Endothelial cell of umbilical vein (primary cell): Measurements from ENCODE around the gene RAB43. TPM values are rescaled to one million over a fixed set of nuclear protein-coding genes. Genes with fewer than 3 reads are reported as not detected.
"Not testable (repeated sequence)": the region's sequence is repeated elsewhere in the genome, so short reads cannot be mapped to it uniquely, and the experiment has no call there.

Experiments used
- BruUV-seq: library from RNA; stranded (reverse); fragments of 400-500 nt; replicated peaks from 2 replicates; lab custom pipeline; 2021; lab: Mats Ljungman, UMichigan
- CTCF ChIA-PET: fragments of 300-600, 350-600 bp; sonication (Branson Sonifier 250); formaldehyde crosslinking; loops from one replicate; lab custom pipeline; 2021; ENCODE audit warnings: antibody characterized with exemption, inconsistent platforms; lab: Charles Lee
- POLR2A ChIA-PET: fragments of 300-600, 350-600 bp; sonication (Branson Sonifier 250); formaldehyde crosslinking; loops from one replicate; lab custom pipeline; 2021; ENCODE audit warnings: antibody characterized with exemption, inconsistent platforms; lab: Charles Lee
- DNase-seq: peaks from one replicate; pipeline ENCODE4 v3.0.0-alpha.2; 2011; ENCODE audit warnings: low read depth, low spot score
- FAIRE-seq: peaks from 2 replicates; lab custom pipeline; 2011; peaks lifted over from hg19 to GRCh38; lab: Jason Lieb, UNC
- H2AFZ ChIP-seq: 2 replicates; pipeline ENCODE4 v1.6.0; 2012; ENCODE audit warnings: low read depth, low read length, control low read depth, inconsistent platforms
- H3K27ac ChIP-seq: 2 replicates; pipeline ENCODE4 v1.5.1; 2011; ENCODE audit warnings: low read depth, mild to moderate bottlenecking, control low read depth, low read length, moderate library complexity; ENCODE audit not compliant: insufficient read depth
- H3K27me3 ChIP-seq, 2 experiments: 2 replicates each; pipeline versions ENCODE4 v1.6.0 to v1.6.1; 2011; ENCODE audit warnings: low read length in 2 of 2, mixed read lengths in 1 of 2; ENCODE audit not compliant: control insufficient read depth in 2 of 2, insufficient read depth in 2 of 2
- H3K36me3 ChIP-seq, 2 experiments: 2 replicates in 1 of 2; 3 replicates in 1 of 2; pipeline ENCODE4 v1.5.1; 2011; ENCODE audit warnings: low read length in 2 of 2, mild to moderate bottlenecking in 1 of 2, moderate library complexity in 1 of 2; ENCODE audit not compliant: control insufficient read depth in 2 of 2, insufficient read depth in 2 of 2; ENCODE audit errors: extremely low read depth in 1 of 2
- H3K4me1 ChIP-seq: 3 replicates; pipeline ENCODE4 v1.5.1; 2011; ENCODE audit warnings: mild to moderate bottlenecking, low read length; ENCODE audit not compliant: control insufficient read depth, insufficient read depth; ENCODE audit errors: extremely low read depth
- H3K4me2 ChIP-seq: 2 replicates; pipeline ENCODE4 v1.6.1; 2011; ENCODE audit warnings: low read length, control low read depth, mixed read lengths; ENCODE audit not compliant: insufficient read depth
- H3K4me3 ChIP-seq, 3 experiments: fragments of 200-600 bp in 1 of 3; sonication (generic), shearing (Covaris generic) in 1 of 3; replicated peaks in 1 of 3; 2 replicates each; pipeline ENCODE4 v1.5.1; 2011 to 2016; ENCODE audit warnings: control low read depth in 3 of 3, low read length in 3 of 3, mild to moderate bottlenecking in 2 of 3, inconsistent platforms in 1 of 3, low read depth in 1 of 3, moderate library complexity in 1 of 3; ENCODE audit not compliant: insufficient read depth in 1 of 3
- H3K79me2 ChIP-seq: 2 replicates; pipeline ENCODE4 v1.6.0; 2012; ENCODE audit warnings: low read length, inconsistent platforms; ENCODE audit not compliant: control insufficient read depth, insufficient read depth
- H3K9ac ChIP-seq: replicated peaks from 2 replicates; pipeline ENCODE3; 2011; ENCODE audit warnings: low read length, control low read depth; ENCODE audit not compliant: insufficient read depth; ENCODE audit errors: extremely low read depth
- H3K9me1 ChIP-seq: replicated peaks from 3 replicates; pipeline ENCODE4 v1.6.0; 2011; ENCODE audit warnings: mild to moderate bottlenecking, low read length; ENCODE audit not compliant: control insufficient read depth, insufficient read depth; ENCODE audit errors: extremely low read depth
- H3K9me3 ChIP-seq: replicated peaks from 2 replicates; pipeline ENCODE4 v1.5.1; 2012; ENCODE audit warnings: low read length, inconsistent platforms; ENCODE audit not compliant: control insufficient read depth, insufficient read depth
- H4K20me1 ChIP-seq: replicated peaks from 2 replicates; pipeline ENCODE3; 2011; ENCODE audit warnings: mild to moderate bottlenecking, low read length; ENCODE audit not compliant: control insufficient read depth, insufficient read depth; ENCODE audit errors: extremely low read depth
- CTCF ChIP-seq, 2 donors: IDR thresholded peaks; 1 replicate in 1 of 2; 2 replicates in 1 of 2; pipeline ENCODE4 v1.5.1; 2011; ENCODE audit warnings: low read length in 2 of 2, mild to moderate bottlenecking in 2 of 2, moderate library complexity in 2 of 2, control low read depth in 1 of 2, inconsistent platforms in 1 of 2, low read depth in 1 of 2; ENCODE audit not compliant: insufficient read depth in 1 of 2; ENCODE audit errors: extremely low read depth in 1 of 2
- EZH2 ChIP-seq: IDR thresholded peaks from 2 replicates; pipeline ENCODE4 v1.6.1; 2012; ENCODE audit warnings: borderline replicate concordance, low read depth, mild to moderate bottlenecking, moderate library complexity, low read length, inconsistent platforms; ENCODE audit not compliant: severe bottlenecking
- FOS ChIP-seq: IDR thresholded peaks from 2 replicates; pipeline ENCODE4 v1.6.1; 2011; ENCODE audit warnings: mild to moderate bottlenecking, low read length, moderate library complexity, borderline replicate concordance; ENCODE audit not compliant: insufficient read depth
- GATA2 ChIP-seq: IDR thresholded peaks from 2 replicates; pipeline ENCODE4 v1.7.0; 2011; ENCODE audit warnings: low read depth, mild to moderate bottlenecking, moderate library complexity, mixed read lengths, low read length; ENCODE audit not compliant: insufficient read length, insufficient read depth
- JUN ChIP-seq: IDR thresholded peaks from 2 replicates; pipeline ENCODE4 v1.6.1; 2011; ENCODE audit warnings: borderline replicate concordance, low read depth; ENCODE audit not compliant: insufficient read length, insufficient read depth
- MAX ChIP-seq: IDR thresholded peaks from 2 replicates; pipeline ENCODE4 v1.6.1; 2011; ENCODE audit not compliant: insufficient read depth, insufficient read length
- MYC ChIP-seq: IDR thresholded peaks from one replicate; pipeline ENCODE4 v1.6.1; 2011; ENCODE audit warnings: mild to moderate bottlenecking, low read depth, low read length
- POLR2A ChIP-seq: IDR thresholded peaks from 2 replicates; pipeline ENCODE4 v1.6.1; 2012; ENCODE audit warnings: low read depth, mild to moderate bottlenecking, control low read depth, low read length
- POLR2AphosphoS5 ChIP-seq: IDR thresholded peaks from 2 replicates; pipeline ENCODE4 v1.6.1; 2012; ENCODE audit warnings: low read depth, mild to moderate bottlenecking, control low read depth, low read length, moderate library complexity; ENCODE audit not compliant: insufficient read depth
- dilution Hi-C: fragments of 300-500 bp; cut with MboI; formaldehyde crosslinking; loops from one replicate; pipeline ENCODE4 v1.15.0; 2019; ENCODE audit warnings: low sequenced_read_pairs; ENCODE audit not compliant: extremely low pct_ligation_motif_present
- intact Hi-C: fragments of 100-400 bp; cut with micrococcal nuclease; formaldehyde crosslinking; loops from one replicate; pipeline ENCODE4 v1.10.0; 2022
- polyA plus RNA-seq, 4 experiments: library from polyadenylated mRNA; depleted of rRNA in 3 of 4; stranded (reverse) in 3 of 4; unstranded in 1 of 4; fragments of >200 nt; gene quantifications; 2 replicates each; pipeline versions ENCODE4 v1.2.1 to v1.2.3, GENCODE V29; 2011 to 2012; ENCODE audit warnings: missing spikeins in 1 of 4
- total RNA-seq: library from RNA; stranded (reverse); gene quantifications from 2 replicates; pipeline ENCODE4 v1.2.3, GENCODE V29; 2021

Gene RAB43
- total and polyA plus RNA-seq, 2 donors (not counting 3 experiments of a cell fraction or from before 2014, with no cell fraction given), result 18.5 to 31.5 TPM

- Histone ChIP-seq H3K4me1 (no peaks in the 10 kb centered on the region), H3K4me3 (no peak overlapping the region), H2AFZ (no peak overlapping the region), H3K4me2 (no peak overlapping the region), H3K27me3 (no peaks in the 10 kb centered on the region), H3K9ac (no peak overlapping the region), H3K27ac (no peak overlapping the region), H3K9me3 (no peaks in the 10 kb centered on the region), H3K79me2 (peaks cover 5% of the 10 kb centered on the region), H3K9me1 (no peaks in the 10 kb centered on the region), H4K20me1 (peaks cover 5% of the 10 kb centered on the region), H3K36me3 (peaks cover 0 to 16% of the 10 kb centered on the region in 2 experiments)
- intact Hi-C loops, result no loop called here
- ChIA-PET POLR2A (no interaction called here), CTCF (interaction anchor here (1.3 to 2.1 kb wide), 2 partner anchors 42 to 125 kb away, joined by 8 to 9 read pairs; no protein-coding TSS in a partner anchor)
- no peak for DNase-seq
- no TSS peak for BruUV-seq
- FAIRE-seq, result no peak
- dilution Hi-C loops, result no loop called here
- TF ChIP-seq FOS, result no peak
- TF ChIP-seq POLR2A, result no peak
- TF ChIP-seq POLR2AphosphoS5, result no peak
- no peak for TF ChIP-seq JUN
- no peak for TF ChIP-seq EZH2
- TF ChIP-seq MYC, result no peak
- no peak for TF ChIP-seq MAX
- no peak for TF ChIP-seq GATA2
- no peak for TF ChIP-seq CTCF (IDR thresholded peaks at IDR 0.05; ENCODE audit: extremely low read depth in 1 of 2, insufficient read depth in 1 of 2, low read depth in 1 of 2, low read length in 2 of 2)
These were observed 26.3 kb downstream of the RAB43 start for GRCh38 chr3:129095285-129095684.

GRCh38 chr3:129088312-129088711, 33.3 kb downstream of the RAB43 start:
- BruUV-seq, dilution Hi-C loops, H3K4me3 ChIP-seq, H3K79me2 ChIP-seq, FAIRE-seq, H3K4me2 ChIP-seq, H3K9me1 ChIP-seq, H3K27ac ChIP-seq, H2AFZ ChIP-seq, CTCF ChIA-PET, intact Hi-C loops, H4K20me1 ChIP-seq, POLR2A ChIA-PET, DNase-seq, H3K36me3 ChIP-seq, H3K27me3 ChIP-seq, H3K4me1 ChIP-seq, H3K9me3 ChIP-seq, H3K9ac ChIP-seq: not testable (repeated sequence)

GRCh38 chr3:129087904-129088303, 33.7 kb downstream of the RAB43 start:
- H3K36me3 ChIP-seq, dilution Hi-C loops: not testable (repeated sequence)

More at GRCh38 chr3:129087904-129088303, 33.7 kb downstream of the RAB43 start:
- intact Hi-C loops, result loop anchor here (2.0 kb wide), 1 partner anchor 117 kb away; no protein-coding TSS in a partner anchor
- H3K4me2 ChIP-seq, H3K4me1 ChIP-seq, H2AFZ ChIP-seq, H3K27ac ChIP-seq, H3K9me1 ChIP-seq, H3K9me3 ChIP-seq, H3K79me2 ChIP-seq, H3K4me3 ChIP-seq, H3K27me3 ChIP-seq, H3K9ac ChIP-seq, POLR2A ChIA-PET, H4K20me1 ChIP-seq: not testable (repeated sequence)
- DNase-seq (peak; percentile 71), FAIRE-seq (peak; percentile 99)
- BruUV-seq, result TSS peak; percentile 17
- CTCF ChIA-PET, result interaction anchor here (1.3 kb wide), 1 partner anchor 117 kb away, joined by 13 read pairs; no protein-coding TSS in a partner anchor
